DND-41 (cell line): ENCODE data around the gene PTBP1.

Source experiments
- ATAC-seq: fragments of 200-7000 bp; cut with Tn5 transposase; 3 replicates; pipeline ENCODE4 v1.9.1; 2021; ENCODE audit warnings: low read depth; ENCODE audit not compliant: insufficient read depth
- DNase-seq: peaks from one replicate; pipeline ENCODE4 v3.0.0-alpha.2; 2020
- H2AFZ ChIP-seq: 2 replicates; pipeline ENCODE4 v1.6.0; 2012; ENCODE audit warnings: low read depth, low read length
- H3K27ac ChIP-seq: 2 replicates; pipeline ENCODE4 v1.5.1; 2012; ENCODE audit warnings: low read length, inconsistent platforms
- H3K27me3 ChIP-seq: fragments of 200-600 bp; sonication (generic); 2 replicates; pipeline ENCODE4 v1.6.0; 2012; ENCODE audit warnings: low read length, mild to moderate bottlenecking, inconsistent platforms; ENCODE audit not compliant: insufficient read depth, poor library complexity
- H3K36me3 ChIP-seq: 2 replicates; pipeline ENCODE4 v1.5.1; 2012; ENCODE audit warnings: low read length, inconsistent platforms; ENCODE audit not compliant: insufficient read depth
- H3K4me1 ChIP-seq: 2 replicates; pipeline ENCODE4 v1.5.1; 2012; ENCODE audit warnings: mild to moderate bottlenecking, low read length; ENCODE audit not compliant: insufficient read depth
- H3K4me2 ChIP-seq: 2 replicates; pipeline ENCODE4 v1.6.0; 2012; ENCODE audit warnings: mild to moderate bottlenecking, moderate library complexity, low read length, inconsistent platforms; ENCODE audit not compliant: insufficient read depth
- H3K4me3 ChIP-seq, 2 experiments: fragments of 200-600 bp in 1 of 2; shearing (Covaris generic) in 1 of 2; 2 replicates each; pipeline ENCODE4 v1.5.1; 2012 to 2016; ENCODE audit warnings: inconsistent platforms in 2 of 2, low read length in 2 of 2, mild to moderate bottlenecking in 2 of 2, low read depth in 1 of 2, moderate library complexity in 1 of 2
- H3K79me2 ChIP-seq: 2 replicates; pipeline ENCODE4 v1.6.0; 2012; ENCODE audit warnings: low read length, inconsistent platforms; ENCODE audit not compliant: insufficient read depth
- H3K9ac ChIP-seq: 2 replicates; pipeline ENCODE4 v1.6.0; 2012; ENCODE audit warnings: low read depth, mild to moderate bottlenecking, inconsistent platforms, low read length, moderate library complexity
- H3K9me3 ChIP-seq: 2 replicates; pipeline ENCODE4 v1.5.1; 2012; ENCODE audit warnings: low read length, moderate library complexity, mild to moderate bottlenecking, inconsistent platforms; ENCODE audit not compliant: insufficient read depth, severe bottlenecking
- H4K20me1 ChIP-seq: 2 replicates; pipeline ENCODE4 v1.6.0; 2012; ENCODE audit warnings: low read length; ENCODE audit not compliant: insufficient read depth
- EZH2 ChIP-seq: IDR thresholded peaks from 3 replicates; pipeline ENCODE4 v1.6.1; 2012; ENCODE audit warnings: borderline replicate concordance, low read depth, mild to moderate bottlenecking, moderate library complexity, low read length, inconsistent platforms; ENCODE audit not compliant: severe bottlenecking
- TF ChIP-seq, protein P1 (sequence below): IDR thresholded peaks from 2 replicates; pipeline ENCODE4 v1.5.1; 2012; ENCODE audit warnings: borderline replicate concordance, low read length, moderate library complexity, mild to moderate bottlenecking; ENCODE audit not compliant: poor library complexity, severe bottlenecking; ENCODE audit errors: extremely low read depth

PTBP1 gene

DNA sequence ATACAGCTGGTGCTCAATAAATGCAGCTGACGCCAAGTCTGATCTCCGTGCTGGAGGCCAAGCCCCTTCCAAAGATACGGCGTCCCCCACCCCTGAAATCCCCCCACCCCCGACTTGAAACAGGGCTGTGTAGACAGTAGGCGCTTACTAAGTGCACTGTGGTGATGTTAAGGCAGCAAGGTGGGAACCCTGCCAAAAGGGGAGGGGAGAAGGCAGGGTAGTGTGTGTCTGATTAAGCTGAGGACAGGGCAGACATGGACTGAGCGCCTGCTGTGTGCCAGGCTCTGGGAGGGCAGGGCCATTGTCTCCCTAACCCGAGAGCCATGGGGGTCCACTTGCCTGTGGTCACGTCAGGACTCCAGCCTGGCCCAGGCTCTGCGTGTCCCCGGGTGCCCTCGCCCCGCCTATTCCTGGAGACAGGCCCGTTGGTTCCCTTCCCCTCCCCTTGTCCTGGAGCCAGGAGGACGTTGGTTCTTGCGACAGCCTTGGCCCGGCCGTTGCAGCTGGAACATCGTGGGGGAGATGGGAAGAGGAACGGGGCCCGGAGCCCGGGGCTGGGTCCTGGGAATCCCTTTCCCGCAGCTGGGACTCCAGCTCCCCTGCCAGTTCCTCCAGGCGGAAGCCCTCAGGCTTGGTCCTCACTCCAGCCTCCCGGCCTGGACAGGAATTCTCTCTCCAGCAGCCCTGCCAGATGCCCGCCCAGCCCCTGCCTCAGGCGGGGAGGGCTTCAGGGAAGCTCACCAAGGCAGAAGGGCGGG lies 53.1 kb downstream of the PTBP1 start:
- no peak overlapping the region for H3K9ac ChIP-seq
- H3K79me2 ChIP-seq: no peaks in the 10 kb centered on the region
- H2AFZ ChIP-seq: no peak overlapping the region
- peak; percentile 21 for DNase-seq
- H4K20me1 ChIP-seq: no peaks in the 10 kb centered on the region
- no peaks in the 10 kb centered on the region for H3K9me3 ChIP-seq
- ATAC-seq: no peak
- TF ChIP-seq, protein P1, sequence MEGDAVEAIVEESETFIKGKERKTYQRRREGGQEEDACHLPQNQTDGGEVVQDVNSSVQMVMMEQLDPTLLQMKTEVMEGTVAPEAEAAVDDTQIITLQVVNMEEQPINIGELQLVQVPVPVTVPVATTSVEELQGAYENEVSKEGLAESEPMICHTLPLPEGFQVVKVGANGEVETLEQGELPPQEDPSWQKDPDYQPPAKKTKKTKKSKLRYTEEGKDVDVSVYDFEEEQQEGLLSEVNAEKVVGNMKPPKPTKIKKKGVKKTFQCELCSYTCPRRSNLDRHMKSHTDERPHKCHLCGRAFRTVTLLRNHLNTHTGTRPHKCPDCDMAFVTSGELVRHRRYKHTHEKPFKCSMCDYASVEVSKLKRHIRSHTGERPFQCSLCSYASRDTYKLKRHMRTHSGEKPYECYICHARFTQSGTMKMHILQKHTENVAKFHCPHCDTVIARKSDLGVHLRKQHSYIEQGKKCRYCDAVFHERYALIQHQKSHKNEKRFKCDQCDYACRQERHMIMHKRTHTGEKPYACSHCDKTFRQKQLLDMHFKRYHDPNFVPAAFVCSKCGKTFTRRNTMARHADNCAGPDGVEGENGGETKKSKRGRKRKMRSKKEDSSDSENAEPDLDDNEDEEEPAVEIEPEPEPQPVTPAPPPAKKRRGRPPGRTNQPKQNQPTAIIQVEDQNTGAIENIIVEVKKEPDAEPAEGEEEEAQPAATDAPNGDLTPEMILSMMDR: no peak
- no peak for TF ChIP-seq EZH2
- no peak overlapping the region for H3K27ac ChIP-seq
- H3K4me2 ChIP-seq: no peak overlapping the region
- H3K27me3 ChIP-seq: no peaks in the 10 kb centered on the region
- H3K4me1 ChIP-seq: no peaks in the 10 kb centered on the region
- H3K4me3 ChIP-seq: no peak overlapping the region
- no peaks in the 10 kb centered on the region for H3K36me3 ChIP-seq

DNA sequence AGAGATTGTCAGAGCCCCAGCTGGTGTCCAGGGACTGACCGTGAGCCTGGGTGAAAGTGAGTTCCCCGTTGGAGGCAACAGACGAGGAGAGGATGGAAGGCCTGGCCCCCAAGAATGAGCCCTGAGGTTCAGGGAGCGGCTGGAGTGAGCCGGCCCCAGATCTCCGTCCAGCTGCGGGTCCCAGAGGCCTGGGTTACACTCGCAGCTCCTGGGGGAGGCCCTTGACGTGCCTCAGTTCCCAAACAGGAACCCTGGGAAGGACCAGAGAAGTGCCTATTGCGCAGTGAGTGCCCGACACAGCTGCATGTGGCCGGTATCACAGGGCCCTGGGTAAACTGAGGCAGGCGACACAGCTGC lies 53.7 kb downstream of the PTBP1 start:
- H3K9ac ChIP-seq: no peak overlapping the region
- H2AFZ ChIP-seq: no peak overlapping the region
- no peak for DNase-seq
- H3K27ac ChIP-seq: no peak overlapping the region
- no peaks in the 10 kb centered on the region for H3K9me3 ChIP-seq
- H3K27me3 ChIP-seq: no peaks in the 10 kb centered on the region
- no peaks in the 10 kb centered on the region for H4K20me1 ChIP-seq
- no peaks in the 10 kb centered on the region for H3K36me3 ChIP-seq
- H3K79me2 ChIP-seq: no peaks in the 10 kb centered on the region
- H3K4me1 ChIP-seq: no peaks in the 10 kb centered on the region
- H3K4me3 ChIP-seq: no peak overlapping the region
- no peak for TF ChIP-seq EZH2
- TF ChIP-seq, protein P1: no peak
- H3K4me2 ChIP-seq: no peak overlapping the region
- no peak for ATAC-seq

DNA sequence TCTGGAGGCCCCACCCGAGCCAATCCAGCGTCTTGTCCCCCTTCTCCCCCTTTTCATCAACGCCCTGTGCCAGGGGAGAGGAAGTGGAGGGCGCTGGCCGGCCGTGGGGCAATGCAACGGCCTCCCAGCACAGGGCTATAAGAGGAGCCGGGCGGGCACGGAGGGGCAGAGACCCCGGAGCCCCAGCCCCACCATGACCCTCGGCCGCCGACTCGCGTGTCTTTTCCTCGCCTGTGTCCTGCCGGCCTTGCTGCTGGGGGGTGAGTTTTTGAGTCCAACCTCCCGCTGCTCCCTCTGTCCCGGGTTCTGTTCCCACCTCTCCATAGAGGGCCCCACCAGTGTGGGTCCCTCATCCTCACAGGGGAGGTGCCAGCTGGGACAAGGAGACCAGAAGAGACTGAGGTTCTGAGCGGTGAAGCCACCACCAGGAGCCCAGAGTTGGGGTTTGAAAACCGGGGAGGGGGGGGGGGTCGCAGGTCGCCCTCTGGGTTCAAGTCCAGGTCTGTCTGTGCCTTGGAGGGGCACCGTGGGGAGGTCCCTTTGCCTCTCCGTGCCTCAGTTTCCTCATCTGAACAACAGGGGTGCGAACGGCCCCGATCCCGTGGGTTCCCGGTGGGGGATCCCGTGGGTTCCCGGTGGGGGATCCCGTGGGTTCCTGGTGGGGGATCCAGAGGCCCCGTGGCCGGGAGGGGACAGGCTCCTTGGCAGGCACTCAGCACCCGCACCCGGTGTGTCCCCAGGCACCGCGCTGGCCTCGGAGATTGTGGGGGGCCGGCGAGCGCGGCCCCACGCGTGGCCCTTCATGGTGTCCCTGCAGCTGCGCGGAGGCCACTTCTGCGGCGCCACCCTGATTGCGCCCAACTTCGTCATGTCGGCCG lies 55.1 kb downstream of the PTBP1 start, which contains the start of gene ELANE:
Gene ELANE (plus strand): TSS at position 168 of the 878 bp plus-strand sequence. CDS start 26 bp downstream, at position 194.
- Histone ChIP-seq H3K4me3 (no peak within 1 kb of the TSS), H3K79me2 (no peaks in the 10 kb centered on the region), H3K4me1 (no peaks in the 10 kb centered on the region), H3K36me3 (no peaks in the 10 kb centered on the region), H4K20me1 (no peaks in the 10 kb centered on the region), H3K9me3 (no peaks in the 10 kb centered on the region), H3K27me3 (no peaks in the 10 kb centered on the region), H3K9ac (no peak within 1 kb of the TSS), H2AFZ (no peak within 1 kb of the TSS), H3K4me2 (no peak within 1 kb of the TSS), H3K27ac (no peak within 1 kb of the TSS)
- ATAC-seq (no peak), DNase-seq (no peak)
- TF ChIP-seq, protein P1: no peak
- TF ChIP-seq EZH2: no peak
